Suppressor macrophage treated with lipopolysaccharide for 1 hour (primary cell): ENCODE data around the gene MZT2A.
"Not testable (repeated sequence)": the region's sequence is repeated elsewhere in the genome, so short reads cannot be mapped to it uniquely, and the experiment has no call there.

Source experiments
- DNase-seq, 3 donors: peaks; one replicate each; pipeline ENCODE4 v3.0.0-alpha.2; 2020 to 2022

The MZT2A gene

DNA sequence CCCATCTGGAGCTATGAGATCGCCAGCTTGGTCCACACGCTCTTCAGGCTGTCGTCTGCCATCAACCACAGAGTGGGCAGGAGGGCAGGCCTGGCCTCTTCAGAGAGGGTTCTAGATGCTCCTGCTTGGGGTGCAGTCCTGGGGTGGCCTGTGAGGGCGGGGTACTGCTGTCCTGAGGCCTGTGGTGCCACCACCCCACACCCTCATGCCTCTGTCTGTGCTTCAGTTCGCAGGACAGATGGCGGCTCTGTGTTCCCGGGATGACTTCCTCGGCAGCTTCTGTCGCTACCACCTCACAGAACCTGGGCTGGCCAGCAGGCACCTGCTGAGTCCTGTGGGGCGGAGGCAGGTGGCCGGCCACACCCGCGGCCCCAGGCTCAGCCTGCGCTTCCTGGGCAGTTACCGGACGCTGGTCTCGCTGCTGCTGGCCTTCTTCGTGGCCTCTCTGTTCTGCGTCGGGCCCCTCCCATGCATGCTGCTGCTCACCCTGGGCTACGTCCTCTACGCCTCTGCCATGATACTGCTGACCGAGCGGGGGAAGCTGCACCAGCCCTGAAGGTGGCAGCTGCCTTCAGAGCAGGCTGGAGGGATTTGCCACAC, 27.8 kb upstream of the MZT2A start:
- DNase-seq = not testable (repeated sequence)

GRCh38 chr2:131519466-131519865, 27.3 kb upstream of the MZT2A start:
- DNase-seq = no peak

DNA sequence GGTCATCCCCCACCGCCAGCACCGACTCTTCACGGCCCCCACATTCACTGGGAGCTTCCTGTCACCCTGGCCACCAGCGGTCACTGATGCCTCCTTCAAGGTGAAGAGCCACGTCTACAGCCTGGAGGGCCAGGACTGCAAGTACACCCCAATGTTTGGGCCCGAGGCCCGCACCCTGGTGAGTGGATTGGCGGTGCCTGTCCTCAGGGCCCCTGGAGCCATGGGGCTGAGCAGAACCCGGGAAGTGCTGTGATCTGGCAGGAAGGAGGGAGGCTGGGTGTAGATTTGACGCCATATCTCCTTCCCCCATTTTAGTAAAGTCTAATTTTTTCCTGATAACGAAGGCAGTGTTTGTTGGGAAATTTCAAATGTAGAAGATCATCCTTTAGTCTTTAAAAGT, 26.3 kb upstream of the MZT2A start:
- DNase-seq = not testable (repeated sequence)

DNA sequence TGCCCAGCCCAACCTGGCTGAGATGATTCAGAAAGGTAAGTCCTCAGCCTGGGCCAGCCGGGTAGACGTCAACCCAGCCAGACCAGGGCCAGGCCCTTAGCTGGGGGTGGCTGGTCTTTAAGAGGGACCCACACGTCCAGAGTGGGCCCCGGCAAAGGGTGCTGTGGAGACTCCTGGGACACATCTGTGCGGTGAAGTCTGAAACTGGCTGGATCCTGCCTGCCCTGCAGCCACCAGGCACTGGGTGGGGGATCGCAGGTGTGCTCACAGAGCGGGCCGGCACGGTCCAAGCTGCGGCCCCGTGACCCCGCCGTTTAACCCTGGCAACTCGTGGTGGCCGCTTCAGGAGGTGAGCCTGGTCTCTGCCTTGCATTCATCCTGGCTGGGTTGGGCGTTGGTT, 25.7 kb upstream of the MZT2A start:
- not testable (repeated sequence) for DNase-seq

DNA sequence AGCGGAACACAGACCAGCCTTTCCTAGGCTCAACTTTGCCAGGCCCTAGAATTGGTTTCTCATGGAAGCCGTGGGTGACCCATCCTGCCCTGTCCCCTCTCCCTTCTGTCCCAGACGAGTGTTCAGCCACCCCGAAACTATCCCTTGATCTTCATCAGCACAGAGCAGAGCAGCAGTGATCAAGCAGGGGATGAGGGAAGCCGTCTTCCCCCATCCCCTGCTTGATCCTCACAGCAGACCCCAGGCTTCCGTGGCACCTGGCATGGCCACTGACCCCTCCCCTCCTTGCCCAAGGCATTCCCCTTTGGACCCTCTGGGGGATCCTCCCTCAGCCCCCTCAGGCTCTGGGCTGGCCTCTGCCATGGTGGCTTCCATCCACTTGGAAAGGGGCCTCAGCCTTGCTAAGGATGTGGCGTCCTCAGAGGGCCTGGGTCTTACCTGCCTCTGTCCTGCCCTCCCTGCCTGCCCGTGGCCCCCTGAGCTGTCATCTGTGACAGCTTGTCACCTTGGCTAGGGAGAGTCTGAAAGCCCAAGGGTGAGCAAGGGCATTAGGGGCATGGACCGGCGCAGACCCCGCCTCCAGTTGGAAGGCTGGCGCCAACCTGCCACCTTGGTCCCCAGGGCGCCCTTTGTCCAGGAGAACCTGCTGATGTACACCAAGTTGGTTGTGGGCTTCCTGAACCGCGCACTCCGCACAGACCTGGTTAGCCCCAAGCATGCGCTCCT, 25.1 kb upstream of the MZT2A start:
- no peak for DNase-seq

DNA sequence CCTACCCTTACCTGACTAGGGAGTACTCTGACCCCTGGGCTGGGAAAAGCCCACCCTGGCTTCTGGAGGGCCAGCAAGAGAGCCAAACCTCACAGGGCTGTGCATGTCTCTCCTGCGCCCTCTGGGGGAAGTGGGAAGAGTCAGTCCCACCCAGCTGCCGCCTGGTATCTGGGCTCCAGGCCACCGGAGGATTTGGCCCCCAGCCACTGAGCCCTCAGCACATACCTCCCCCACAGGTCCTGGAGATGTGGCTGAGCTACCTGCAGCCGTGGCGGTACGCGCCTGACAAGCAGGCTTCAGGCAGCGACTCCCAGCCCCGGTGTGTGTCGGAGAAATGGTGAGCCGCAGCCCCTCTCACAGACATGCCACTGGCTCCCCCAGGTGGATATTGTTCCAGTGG, 24.4 kb upstream of the MZT2A start:
- not testable (repeated sequence) for DNase-seq

- no peak for DNase-seq
Measured at GRCh38 chr2:131516011-131516410, 23.8 kb upstream of the MZT2A start.

GRCh38 chr2:131515235-131515634, 23.0 kb upstream of the MZT2A start:
- DNase-seq = not testable (repeated sequence)

- peak in 1 of 3 donors; percentile 17 for DNase-seq
Measured at GRCh38 chr2:131514408-131515166, 22.4 kb upstream of the MZT2A start.

- not testable (repeated sequence) for DNase-seq
Measured at GRCh38 chr2:131511969-131512870, 20.0 kb upstream of the MZT2A start.

GRCh38 chr2:131511291-131511968, 19.2 kb upstream of the MZT2A start:
- not testable (repeated sequence) for DNase-seq

- DNase-seq = no peak
Measured at GRCh38 chr2:131509615-131510014, 17.4 kb upstream of the MZT2A start.

GRCh38 chr2:131504082-131504750, 12.0 kb upstream of the MZT2A start:
- not testable (repeated sequence) for DNase-seq

DNA sequence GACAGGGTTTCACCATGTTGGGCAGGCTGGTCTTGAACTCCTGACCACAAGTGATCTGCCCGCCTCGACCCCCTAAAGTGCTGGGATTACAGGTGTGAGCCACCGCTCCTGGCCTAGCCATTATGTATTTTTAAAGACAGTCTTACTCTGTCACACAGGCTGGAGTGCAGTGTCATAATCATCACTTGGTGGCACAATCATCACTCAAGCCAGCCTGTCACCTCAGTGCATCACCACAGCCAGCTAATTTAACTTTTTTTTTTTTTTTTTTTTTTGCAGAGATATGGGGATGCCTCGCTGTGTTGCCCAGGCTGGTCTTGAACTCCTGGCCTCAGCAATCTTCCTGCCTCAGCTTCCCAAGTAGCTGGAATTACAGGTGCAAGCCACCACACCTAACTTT, 11.4 kb upstream of the MZT2A start:
- DNase-seq = not testable (repeated sequence)

DNA sequence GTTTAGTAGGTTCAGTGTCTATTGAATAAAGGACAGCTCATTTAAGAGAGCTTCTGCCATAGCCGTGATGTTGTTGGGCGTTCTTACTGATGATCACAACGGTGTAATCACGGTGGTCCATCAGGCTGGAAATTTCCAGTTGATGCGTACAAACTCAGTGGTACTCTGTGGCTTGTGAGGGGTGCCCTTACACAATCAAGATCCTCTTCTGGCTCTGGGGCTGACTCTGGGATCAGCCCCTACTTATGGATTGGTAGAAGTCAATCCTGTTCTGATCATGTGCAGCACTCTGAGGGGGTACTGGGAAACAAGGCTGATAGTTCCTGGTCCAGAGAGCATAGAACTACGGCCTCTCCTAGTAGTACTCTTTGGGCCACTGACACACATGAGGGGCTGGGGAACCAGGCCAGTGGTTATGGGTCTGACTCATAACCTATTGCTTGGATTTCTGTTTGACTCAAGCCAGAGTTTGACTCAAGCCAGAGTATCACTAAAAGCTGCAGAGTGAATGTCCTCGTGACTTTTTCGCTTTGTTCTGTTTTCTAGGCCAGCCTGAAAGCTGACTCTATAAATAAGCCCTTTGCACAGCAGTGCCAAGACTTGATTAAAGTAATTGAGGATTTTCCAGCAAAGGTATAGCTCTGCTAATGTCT, 6.2 kb upstream of the MZT2A start:
- DNase-seq = peak in 1 of 3 donors; percentile 12

DNA sequence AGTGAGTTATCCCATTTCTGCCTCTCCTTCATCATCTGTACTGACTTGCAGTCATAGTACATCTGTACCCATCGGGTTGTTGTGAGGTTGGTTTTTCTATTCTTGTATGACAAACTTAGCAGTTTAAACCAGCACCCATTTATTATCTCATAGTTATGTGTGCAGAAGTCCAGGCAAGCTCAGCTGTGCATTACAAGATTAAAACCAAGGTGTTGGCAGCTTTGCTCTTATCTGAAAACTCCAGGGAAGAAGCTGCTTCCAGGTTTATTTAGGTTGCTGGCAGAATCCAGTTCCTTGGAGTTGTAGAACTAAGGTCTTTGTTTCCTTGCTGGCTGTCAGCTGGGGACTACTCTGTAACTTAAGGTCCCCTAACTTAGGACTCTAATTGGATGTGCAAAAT, 3.3 kb upstream of the MZT2A start:
- not testable (repeated sequence) for DNase-seq

GRCh38 chr2:131493199-131493968, 1.2 kb upstream of the MZT2A start:
- DNase-seq = no peak

GRCh38 chr2:131492418-131493198, 411 bp upstream of the MZT2A start:
- DNase-seq = peak; percentile 93 to 94 (median 93)

- DNase-seq = not testable (repeated sequence)
Measured at GRCh38 chr2:131491469-131491836, 744 bp downstream of the MZT2A start.
